WERI-Rb-1 (cell line): ENCODE measurements around the gene OVCH2.

ENCODE experiments used
- DNase-seq: peaks from one replicate; pipeline ENCODE4 v3.0.0-alpha.2; 2020
- H3K27ac ChIP-seq: fragments of 250-450 bp; sonication (Bioruptor Pico); 2 replicates; pipeline ENCODE4 v1.5.1; 2020; ENCODE audit warnings: mild to moderate bottlenecking, moderate library complexity
- H3K27me3 ChIP-seq: fragments of 250-450 bp; sonication (Bioruptor Pico); 2 replicates; pipeline ENCODE4 v1.5.1; 2021; ENCODE audit warnings: mild to moderate bottlenecking, low read depth, moderate library complexity; ENCODE audit not compliant: insufficient read depth, severe bottlenecking
- H3K36me3 ChIP-seq: fragments of 250-450 bp; sonication (Bioruptor Pico); 2 replicates; pipeline ENCODE4 v1.5.1; 2020; ENCODE audit warnings: mild to moderate bottlenecking, moderate library complexity
- H3K4me3 ChIP-seq: 2 replicates; pipeline ENCODE4 v1.5.1; 2011; ENCODE audit warnings: low read depth, mild to moderate bottlenecking, control low read depth, low read length
- H3K9me3 ChIP-seq: fragments of 250-450 bp; sonication (Bioruptor Pico); 2 replicates; pipeline ENCODE4 v1.5.1; 2021; ENCODE audit warnings: mild to moderate bottlenecking, moderate library complexity; ENCODE audit not compliant: severe bottlenecking
- TF ChIP-seq, protein P1 (sequence below): IDR thresholded peaks from 2 replicates; pipeline ENCODE4 v1.5.1; 2011; ENCODE audit warnings: low read depth, mild to moderate bottlenecking, control low read depth, inconsistent platforms, low read length

Gene OVCH2

DNA sequence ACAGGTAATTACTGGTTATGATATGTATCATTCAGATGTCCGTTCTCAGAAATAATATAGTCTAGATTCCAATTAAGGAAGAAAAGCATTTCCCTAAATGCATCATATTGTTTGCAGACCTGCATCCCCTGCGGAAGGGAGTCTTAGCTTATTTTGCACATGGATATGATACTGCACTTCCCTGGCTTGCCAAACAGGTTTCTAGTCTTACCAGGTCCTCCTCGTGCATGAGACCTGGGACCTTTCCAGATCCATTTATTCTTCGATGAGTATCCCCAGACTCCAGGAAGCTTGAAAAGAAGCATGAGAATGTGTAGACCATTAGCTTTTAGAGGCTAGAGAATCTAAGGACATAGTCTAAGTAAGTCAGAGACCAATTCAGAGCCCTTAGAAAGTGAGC lies 63.5 kb downstream of the OVCH2 start:
- Histone ChIP-seq H3K27ac (no peak overlapping the region), H3K27me3 (no peaks in the 10 kb centered on the region), H3K9me3 (no peaks in the 10 kb centered on the region), H3K4me3 (no peak overlapping the region), H3K36me3 (no peaks in the 10 kb centered on the region)
- DNase-seq: no peak
- TF ChIP-seq, protein P1, sequence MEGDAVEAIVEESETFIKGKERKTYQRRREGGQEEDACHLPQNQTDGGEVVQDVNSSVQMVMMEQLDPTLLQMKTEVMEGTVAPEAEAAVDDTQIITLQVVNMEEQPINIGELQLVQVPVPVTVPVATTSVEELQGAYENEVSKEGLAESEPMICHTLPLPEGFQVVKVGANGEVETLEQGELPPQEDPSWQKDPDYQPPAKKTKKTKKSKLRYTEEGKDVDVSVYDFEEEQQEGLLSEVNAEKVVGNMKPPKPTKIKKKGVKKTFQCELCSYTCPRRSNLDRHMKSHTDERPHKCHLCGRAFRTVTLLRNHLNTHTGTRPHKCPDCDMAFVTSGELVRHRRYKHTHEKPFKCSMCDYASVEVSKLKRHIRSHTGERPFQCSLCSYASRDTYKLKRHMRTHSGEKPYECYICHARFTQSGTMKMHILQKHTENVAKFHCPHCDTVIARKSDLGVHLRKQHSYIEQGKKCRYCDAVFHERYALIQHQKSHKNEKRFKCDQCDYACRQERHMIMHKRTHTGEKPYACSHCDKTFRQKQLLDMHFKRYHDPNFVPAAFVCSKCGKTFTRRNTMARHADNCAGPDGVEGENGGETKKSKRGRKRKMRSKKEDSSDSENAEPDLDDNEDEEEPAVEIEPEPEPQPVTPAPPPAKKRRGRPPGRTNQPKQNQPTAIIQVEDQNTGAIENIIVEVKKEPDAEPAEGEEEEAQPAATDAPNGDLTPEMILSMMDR: no peak

DNA sequence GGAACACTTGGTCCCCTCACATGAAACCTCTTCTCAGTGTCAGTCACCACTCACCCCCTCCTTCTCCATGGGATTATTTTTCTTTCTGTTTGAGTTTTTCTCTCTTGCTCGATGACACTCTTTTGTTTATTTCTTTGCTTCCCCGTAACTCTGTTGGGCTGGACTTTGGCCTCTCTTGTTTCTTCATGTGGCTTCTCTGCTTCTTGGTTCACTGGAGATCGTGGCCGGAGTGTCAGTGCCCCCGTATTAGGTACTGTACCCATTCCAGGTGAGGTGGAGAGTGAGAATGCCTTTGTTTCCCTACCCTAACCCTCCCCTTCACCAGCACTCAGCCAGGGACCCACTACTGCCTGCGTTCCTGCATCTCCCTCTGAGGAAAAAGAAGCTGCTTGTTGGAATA lies 65.5 kb downstream of the OVCH2 start:
- DNase-seq: no peak
- Histone ChIP-seq H3K36me3 (no peaks in the 10 kb centered on the region), H3K9me3 (no peaks in the 10 kb centered on the region), H3K27ac (no peak overlapping the region), H3K4me3 (no peak overlapping the region), H3K27me3 (no peaks in the 10 kb centered on the region)
- TF ChIP-seq, protein P1: no peak

DNA sequence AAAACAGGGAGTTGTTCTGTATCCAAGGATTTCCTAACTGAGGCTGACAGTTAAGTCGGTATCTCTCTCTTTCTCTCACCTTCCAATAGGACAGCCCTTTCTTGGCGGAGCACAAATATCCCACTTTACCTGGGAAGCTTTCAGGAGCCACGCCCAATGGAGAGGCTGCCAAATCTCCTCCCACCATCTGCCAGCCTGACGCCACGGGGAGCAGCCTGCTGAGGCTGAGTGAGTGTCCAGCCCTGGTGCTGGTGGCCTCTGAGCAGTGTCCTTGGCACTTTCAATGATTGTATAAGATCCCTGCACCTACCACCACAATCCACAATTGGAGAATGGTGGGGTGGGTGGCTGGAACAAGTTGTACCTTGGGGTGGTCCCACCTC lies 66.6 kb downstream of the OVCH2 start:
- Histone ChIP-seq H3K4me3 (no peak overlapping the region), H3K36me3 (no peaks in the 10 kb centered on the region), H3K27me3 (no peaks in the 10 kb centered on the region), H3K27ac (no peak overlapping the region), H3K9me3 (no peaks in the 10 kb centered on the region)
- TF ChIP-seq, protein P1: no peak
- DNase-seq: peak; percentile 65
